Stimulated activated CD4-positive, alpha-beta T cell treated with anti-CD3 and anti-CD28 coated beads, Interleukin-15, amount 100 ng/mL, for 24 hours (primary cell): ENCODE results near the gene SNCA.

ENCODE experiments used
- DNase-seq: peaks from one replicate; pipeline ENCODE4 v3.0.0-alpha.2; 2020

Gene SNCA

GRCh38 chr4:89752932-89753598, 83.9 kb downstream of the SNCA start:
- DNase-seq = no peak

GRCh38 chr4:89751416-89751815, 85.5 kb downstream of the SNCA start:
- no peak for DNase-seq

- no peak for DNase-seq
Measured at GRCh38 chr4:89746377-89746776, 90.6 kb downstream of the SNCA start.

GRCh38 chr4:89745708-89746107, 91.3 kb downstream of the SNCA start:
- no peak for DNase-seq

GRCh38 chr4:89744914-89745313, 92.0 kb downstream of the SNCA start:
- no peak for DNase-seq

GRCh38 chr4:89741768-89742167, 95.2 kb downstream of the SNCA start:
- no peak for DNase-seq

- no peak for DNase-seq
Measured at GRCh38 chr4:89739311-89739988, 97.5 kb downstream of the SNCA start.

GRCh38 chr4:89737888-89738287, 99.1 kb downstream of the SNCA start:
- DNase-seq = no peak

- no peak for DNase-seq
Measured at GRCh38 chr4:89733946-89734345, 103.0 kb downstream of the SNCA start.

GRCh38 chr4:89727238-89727637, 109.7 kb downstream of the SNCA start:
- no peak for DNase-seq

- no peak for DNase-seq
Measured at GRCh38 chr4:89725268-89725667, 111.7 kb downstream of the SNCA start.

- DNase-seq = no peak
Measured at GRCh38 chr4:89724716-89725115, 112.2 kb downstream of the SNCA start.

- DNase-seq = no peak
Measured at GRCh38 chr4:89723096-89723495, 113.9 kb downstream of the SNCA start.

- DNase-seq = no peak
Measured at GRCh38 chr4:89722517-89722916, 114.4 kb downstream of the SNCA start.

GRCh38 chr4:89720981-89721380, 116.0 kb downstream of the SNCA start:
- DNase-seq = no peak

GRCh38 chr4:89719536-89720090, 117.3 kb downstream of the SNCA start:
- no peak for DNase-seq

- DNase-seq = no peak
Measured at GRCh38 chr4:89716893-89717292, 120.1 kb downstream of the SNCA start.

- DNase-seq = no peak
Measured at GRCh38 chr4:89715631-89716030, 121.3 kb downstream of the SNCA start.

- no peak for DNase-seq
Measured at GRCh38 chr4:89712827-89713226, 124.1 kb downstream of the SNCA start.

- DNase-seq = no peak
Measured at GRCh38 chr4:89712141-89712540, 124.8 kb downstream of the SNCA start.

GRCh38 chr4:89708903-89709421, 128.0 kb downstream of the SNCA start:
- no peak for DNase-seq

- DNase-seq = no peak
Measured at GRCh38 chr4:89707467-89707866, 129.5 kb downstream of the SNCA start.

- no peak for DNase-seq
Measured at GRCh38 chr4:89704651-89705395, 132.1 kb downstream of the SNCA start.
